ENCODE data around the gene SLC1A4.
"Not testable (repeated sequence)": the region's sequence is repeated elsewhere in the genome, so short reads cannot be mapped to it uniquely, and the experiment has no call there.

The SLC1A4 gene

DNA sequence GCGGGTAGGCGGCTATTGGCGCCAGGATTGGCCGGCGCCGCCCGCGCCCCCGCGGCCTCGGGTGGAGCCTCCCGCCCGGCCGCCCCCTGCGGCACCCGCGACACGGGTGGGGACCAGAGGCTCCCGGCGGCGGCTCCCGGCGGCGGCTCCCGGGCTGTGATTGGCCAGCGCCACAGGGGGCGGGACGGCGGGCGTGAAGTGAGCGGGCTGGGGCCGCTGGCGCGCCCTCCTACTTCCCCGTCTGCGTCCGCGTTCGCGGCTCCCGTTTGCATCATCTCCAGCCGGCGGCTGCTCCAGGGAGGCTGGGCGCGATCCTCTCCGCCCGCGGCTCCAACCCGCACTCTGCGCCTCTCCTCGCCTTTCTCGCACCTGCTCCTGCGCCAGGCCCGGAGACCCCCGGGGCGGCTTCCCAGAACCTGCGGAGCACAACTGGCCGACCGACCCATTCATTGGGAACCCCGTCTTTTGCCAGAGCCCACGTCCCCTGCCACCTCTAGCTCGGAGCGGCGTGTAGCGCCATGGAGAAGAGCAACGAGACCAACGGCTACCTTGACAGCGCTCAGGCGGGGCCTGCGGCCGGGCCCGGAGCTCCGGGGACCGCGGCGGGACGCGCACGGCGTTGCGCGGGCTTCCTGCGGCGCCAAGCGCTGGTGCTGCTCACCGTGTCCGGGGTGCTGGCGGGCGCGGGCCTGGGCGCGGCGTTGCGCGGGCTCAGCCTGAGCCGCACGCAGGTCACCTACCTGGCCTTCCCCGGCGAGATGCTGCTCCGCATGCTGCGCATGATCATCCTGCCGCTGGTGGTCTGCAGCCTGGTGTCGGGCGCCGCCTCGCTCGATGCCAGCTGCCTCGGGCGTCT is at the start of gene SLC1A4:
Gene SLC1A4 (plus strand): TSS at position 274 of the 856 bp plus-strand sequence. CDS start 245 bp downstream, at position 519.
- DNase-seq (ENCODE audit: low spot score), result peak; percentile 79

DNA sequence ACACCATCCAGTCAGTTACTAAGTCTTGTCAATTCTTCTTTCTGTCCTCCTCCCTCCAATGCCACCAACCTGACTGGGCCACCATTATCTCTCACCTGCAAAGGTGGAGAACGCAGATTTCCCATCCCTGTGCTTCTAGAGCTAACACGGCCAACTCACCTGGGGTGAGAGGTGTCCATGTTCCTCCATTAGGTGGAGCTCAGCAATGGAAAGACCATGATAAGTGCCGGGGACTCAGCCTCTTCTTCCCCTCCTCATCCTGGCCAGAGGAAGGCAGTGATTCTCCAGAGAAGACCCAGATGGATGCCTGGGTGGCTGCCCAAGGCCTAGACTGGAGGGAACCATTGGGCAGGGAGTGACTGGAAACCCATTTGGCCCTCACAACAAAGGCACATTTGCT is 48.1 kb upstream of the SLC1A4 start:
- DNase-seq (ENCODE audit: low spot score), result no peak

DNA sequence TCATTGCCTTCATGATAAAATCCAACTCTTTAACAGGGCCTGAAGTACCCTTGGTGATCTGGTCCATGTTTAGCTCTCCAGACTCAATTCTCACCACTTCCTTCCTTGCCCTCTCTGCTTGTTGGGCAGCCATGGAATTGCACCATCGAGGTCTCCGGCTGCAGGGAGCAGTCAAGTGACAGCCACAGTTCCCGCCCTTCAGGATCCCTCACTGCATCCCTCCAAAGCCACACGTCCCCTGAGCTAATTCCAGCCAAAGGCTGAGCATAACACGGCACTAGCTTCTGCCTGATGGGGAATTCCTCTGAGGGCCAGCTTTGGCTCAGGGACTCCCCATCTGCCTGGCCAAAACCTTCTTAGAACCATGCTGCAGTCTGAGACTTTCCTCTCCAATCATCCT is 47.4 kb upstream of the SLC1A4 start:
- no peak for DNase-seq (ENCODE audit: low spot score)

DNA sequence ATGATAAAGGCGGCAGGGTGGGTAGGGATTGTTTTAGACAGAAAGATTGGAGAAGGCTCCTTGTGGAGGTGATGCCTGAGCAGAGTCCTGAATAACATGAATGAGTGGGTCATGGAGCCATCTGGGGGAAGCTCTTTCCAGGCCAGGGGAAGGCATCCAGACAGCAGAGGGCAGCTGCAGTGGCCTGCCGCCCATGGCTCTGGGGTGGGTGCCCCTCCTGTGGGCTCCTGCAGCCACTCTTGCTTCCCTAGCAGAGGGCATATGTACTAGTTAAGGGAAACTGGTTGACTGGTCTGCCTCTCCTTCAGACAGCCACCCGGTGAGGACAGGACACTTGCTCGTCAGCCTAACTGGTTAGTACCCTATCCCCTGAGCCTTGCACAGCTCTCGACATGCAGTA is 46.5 kb upstream of the SLC1A4 start:
- DNase-seq (ENCODE audit: low spot score), result no peak

DNA sequence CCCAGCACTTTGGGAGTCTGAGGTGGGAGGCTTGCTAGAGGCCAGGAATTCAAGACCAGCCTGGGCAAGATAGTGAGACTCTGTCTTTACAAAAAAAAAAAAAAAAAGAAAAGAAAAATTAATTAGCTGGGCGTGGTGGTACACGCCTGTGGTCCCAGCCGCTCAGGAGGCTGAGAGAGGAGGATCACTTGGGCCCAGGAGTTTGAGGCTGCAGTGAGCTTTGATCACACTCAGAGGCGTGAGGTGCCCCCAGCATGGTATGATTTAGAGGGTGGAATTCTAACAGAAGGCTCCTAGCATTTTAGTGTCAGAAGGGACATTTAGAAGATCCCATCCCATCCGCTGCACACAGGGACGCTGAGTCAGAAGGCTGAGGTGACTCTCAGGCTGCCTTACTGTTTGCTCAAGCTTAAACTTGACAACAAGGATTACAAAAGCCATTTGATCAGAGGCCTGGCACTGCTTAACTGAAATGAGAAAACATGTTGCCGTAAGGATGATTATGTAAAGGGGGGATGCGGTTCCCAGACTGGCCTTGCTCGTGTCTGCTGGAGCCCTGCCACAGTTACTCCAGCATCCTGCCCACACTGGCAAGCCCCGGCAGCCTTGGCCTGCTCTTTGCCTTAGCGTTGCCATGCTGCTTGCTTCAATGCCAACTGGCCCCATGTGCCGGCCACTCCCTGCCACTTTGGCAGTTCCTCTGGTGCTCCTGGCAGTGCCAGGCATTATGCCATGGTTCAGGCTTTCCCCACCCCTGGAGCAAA is 45.6 kb upstream of the SLC1A4 start:
- DNase-seq (ENCODE audit: low spot score), result no peak

DNA sequence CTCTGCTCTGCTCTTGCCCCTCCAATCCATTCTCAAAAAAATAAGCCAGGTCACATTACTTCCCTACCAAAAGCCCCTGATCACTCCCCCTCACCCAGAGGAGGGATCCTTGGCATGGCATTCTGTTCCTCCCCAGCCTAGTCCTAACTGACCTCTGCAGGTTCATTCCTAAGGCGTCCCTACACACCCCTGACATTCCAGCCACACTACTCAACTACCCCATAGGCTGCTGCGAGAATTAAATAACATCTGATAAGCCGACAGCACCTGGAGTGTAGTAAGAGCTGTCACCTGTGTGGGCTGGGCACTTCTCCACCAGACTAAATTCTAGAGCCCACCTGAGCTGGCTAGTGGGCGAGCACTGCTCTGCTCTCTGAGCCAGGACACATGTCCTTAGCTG is 44.7 kb upstream of the SLC1A4 start:
- DNase-seq (ENCODE audit: low spot score), result no peak

DNA sequence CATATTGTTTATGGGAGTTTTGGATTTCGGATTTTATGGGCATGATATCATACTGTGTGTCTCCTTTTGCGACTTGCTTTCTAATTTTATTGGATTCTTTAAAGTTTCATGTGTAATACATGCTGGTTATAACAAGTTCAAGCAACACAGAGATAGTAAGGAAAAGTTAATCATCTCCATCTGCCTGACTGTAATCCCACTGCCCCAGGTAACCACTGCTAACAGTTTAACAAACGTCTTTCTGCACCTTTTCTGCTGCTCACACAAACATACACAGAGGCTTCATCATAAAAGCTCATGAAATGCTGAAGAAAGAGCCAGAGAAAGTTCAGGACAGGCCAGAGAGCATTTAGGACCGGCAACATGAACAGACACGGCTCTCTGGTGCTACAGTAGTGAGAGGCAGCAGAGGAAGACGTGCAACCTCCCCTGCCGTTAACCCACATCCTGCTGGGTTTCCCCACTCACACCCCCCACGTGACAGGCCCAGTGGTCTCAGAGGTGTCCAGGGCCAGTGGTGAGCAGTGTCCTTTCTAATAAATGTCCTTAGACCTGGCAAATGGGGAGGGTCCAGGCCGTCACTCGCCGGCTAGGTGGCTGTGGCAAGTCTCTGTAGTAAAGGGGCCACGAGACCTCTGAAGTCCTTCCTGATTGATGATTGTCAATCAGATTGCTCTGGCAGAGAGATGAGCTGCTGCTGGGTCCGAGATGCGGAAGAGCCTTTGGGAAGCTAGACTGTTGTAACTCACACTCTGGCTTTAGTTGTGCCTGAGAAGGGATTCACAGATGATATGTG is 43.0 kb upstream of the SLC1A4 start:
- DNase-seq (ENCODE audit: low spot score), result peak; percentile 67

DNA sequence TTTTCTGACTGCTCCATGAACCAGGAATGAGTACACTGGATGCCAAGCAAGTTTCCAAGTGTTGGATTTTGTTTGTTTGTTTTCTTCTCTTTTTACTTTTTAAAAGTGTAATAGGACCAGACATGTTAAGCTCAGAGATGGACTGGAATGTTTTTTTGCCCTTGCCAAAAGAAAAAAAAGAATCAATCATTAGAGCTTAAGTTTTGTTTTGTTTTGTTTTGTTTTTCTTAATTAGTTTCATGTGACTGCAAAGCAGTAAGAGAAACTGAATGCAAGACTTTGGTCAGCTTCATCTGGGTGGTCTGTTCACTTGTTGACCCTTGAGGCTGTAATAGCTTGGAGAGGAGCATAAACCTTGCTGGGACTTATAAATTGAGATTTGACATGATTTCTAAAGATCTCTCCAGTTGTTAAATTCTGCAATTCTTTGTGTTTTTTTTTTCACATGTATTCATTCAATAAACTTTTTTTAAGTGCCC is 42.4 kb upstream of the SLC1A4 start:
- DNase-seq (ENCODE audit: low spot score), result no peak

DNA sequence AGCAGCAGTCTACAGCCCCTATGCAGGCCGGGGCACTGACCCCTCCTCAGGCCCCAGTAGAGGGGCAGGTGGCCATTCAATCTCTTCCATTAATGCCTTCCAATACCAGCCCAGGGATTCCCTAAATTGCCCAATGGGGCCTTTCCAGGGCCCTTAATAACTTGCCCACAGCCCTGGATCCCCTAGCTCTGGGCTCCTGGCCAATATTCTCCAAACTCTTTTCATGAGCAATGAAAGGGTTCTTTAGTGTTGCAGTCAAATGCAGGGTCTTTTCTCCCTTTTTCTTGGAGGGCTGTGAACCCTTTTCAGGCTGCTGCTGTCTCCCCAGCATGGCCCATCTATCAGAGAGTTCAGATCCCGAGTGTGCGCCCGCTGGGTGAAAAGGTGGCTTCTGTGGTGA is 41.3 kb upstream of the SLC1A4 start:
- DNase-seq (ENCODE audit: low spot score), result no peak

DNA sequence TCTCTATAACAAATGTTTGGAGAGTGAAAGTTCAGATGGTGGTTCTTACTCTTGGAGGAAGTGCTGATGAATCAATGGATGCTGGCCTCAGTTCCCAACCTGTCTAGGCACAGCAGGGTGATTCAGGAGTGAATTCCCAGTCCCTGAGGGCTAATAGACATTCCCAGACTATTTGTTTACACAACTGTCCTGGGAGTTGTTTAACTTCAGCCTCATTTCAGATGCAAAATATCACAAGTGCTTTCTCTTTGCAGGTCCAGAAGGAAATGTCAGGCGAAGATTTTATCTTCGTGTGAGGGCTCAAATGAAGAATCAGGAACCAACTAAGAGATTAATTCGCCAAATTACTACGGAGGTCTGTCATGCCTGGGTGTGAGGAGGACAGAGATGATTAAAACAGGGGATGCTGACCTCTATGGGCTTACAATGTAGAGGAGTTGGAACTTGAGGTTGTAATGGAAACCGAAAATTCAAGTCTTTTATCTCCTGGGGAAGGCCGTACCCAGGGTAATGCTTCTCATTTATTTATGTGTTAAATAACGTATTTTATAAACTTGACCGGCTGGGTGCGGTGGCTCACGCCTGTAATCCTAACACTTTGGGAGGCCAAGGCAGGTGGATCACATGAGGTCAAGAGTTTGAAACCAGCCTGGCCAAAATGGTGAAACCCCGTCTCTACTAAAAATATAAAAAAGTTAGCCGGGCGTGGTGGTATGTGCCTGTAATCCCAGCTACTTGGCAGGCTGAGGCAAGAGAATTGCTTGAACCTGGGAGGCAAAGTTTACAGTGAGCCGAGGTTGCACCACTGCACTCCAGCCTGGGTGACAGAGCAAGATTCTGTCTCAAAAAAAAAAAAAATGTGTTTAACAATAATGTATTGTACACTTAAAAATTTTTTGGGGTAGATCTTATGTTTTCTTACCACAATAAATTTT is 38.7 kb upstream of the SLC1A4 start:
- no peak for DNase-seq (ENCODE audit: low spot score)

DNA sequence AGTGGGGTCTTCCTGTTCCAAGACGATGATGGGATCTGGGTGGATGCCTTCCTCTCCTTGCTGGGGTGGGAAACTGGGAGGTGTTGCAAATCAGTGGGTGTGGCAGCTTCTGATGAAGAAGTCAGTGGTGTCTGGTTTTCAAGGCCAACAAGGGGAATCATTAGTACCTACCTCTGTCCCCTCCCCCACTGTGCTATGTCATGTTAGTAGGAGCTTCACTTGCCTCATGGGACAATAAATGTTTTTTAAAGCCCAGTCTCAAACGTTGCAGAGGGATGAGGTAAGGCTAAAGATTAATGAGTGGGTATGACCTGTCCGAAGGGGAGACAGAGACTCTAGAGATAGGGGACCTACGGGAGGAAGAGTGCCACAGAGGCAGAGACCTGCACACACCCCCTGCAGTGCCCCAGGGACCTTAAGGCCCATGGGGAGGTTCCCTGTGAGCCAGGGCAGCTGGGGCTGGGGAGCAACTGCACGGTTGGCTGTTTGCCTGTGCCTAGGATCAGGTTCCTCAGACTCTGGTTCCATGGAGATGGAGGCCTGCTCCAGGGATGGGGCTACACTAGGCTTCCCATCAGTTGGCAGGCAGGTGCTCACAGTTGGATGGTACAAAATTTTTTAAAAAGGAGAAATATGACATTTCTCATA is 37.8 kb upstream of the SLC1A4 start:
- DNase-seq (ENCODE audit: low spot score), result no peak

DNA sequence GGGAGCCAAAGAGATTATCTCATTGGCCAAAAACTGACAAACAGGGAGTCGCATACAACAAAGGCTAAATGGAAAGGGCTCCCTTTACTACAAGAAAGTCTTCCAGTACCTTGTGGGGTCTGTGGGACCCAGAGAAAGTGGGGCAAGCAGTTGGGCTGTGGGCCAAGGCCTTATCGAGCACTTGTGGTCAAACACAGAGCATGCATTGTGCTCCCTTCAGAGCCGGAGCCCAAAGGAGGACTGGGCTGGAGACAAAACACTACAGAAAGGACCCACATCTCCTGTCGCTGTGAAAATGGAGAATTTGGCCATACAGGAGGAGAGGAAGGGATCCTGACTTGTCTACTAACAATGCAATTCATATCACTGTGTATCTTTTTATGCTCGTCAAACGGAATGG is 37.1 kb upstream of the SLC1A4 start:
- DNase-seq (ENCODE audit: low spot score), result no peak

DNA sequence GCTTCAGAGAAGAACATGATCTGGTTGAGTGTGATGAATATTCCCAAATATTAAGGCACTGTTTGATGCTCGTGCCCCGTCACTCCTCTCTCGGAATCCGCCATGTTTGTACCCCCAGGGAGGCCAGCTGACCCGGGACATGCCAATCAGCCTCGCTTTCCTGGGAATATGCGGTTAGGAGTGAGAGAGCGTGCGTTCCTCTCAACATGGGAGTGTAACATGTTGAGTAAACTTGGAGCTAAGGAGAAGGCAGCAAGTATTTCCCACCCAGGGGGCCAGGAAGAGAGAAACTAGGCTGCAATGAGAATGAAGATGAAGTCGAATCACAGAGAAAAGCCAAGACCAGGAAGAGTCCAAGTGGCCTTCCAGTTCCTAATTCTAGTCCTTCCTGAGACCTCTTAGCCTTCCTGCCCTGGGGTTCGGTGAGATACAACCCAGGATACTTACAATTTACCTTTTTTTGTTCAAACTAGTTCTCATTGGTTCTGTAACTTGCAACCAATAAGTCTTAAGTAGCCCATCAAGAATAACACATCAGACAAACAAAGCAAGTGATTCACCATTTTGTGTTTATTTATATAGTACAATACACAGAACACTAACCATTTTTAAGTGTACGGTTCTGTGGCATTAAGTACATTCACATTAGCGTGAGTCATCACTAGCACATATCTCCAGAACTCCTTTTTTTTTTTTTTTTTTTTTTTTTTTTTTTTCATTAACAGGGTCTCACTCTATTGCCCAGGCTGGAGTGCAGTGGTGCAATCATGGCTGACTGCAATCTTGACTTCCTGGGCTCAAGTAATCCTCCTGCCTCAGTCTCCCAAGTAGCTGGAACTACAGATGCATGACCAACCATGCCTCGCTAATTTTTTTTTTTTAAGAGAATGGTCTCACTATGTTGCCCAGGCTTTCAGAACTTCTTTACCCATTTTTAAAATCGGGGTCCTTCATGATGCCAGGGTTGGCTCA is 36.4 kb upstream of the SLC1A4 start:
- DNase-seq (ENCODE audit: low spot score), result no peak

DNA sequence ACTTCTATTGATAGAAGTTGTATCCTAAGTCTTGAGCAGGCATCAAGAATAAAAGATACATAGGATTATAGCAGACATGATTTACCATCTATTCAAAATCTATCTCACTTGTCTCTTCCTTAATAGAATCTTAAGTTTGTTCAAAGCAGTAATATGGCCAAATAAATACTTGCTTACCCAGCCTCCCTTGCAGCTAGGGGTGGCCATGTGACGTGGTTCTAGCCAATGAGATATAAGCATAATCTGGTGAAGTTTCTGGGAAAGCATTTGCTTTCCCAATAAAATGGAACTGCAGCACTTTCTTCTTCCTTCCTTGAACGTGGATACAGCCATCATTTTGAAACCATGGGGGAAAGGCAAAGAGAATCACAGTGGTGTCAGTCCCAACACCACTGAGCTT is 33.7 kb upstream of the SLC1A4 start:
- peak; percentile 16 for DNase-seq (ENCODE audit: low spot score)

DNA sequence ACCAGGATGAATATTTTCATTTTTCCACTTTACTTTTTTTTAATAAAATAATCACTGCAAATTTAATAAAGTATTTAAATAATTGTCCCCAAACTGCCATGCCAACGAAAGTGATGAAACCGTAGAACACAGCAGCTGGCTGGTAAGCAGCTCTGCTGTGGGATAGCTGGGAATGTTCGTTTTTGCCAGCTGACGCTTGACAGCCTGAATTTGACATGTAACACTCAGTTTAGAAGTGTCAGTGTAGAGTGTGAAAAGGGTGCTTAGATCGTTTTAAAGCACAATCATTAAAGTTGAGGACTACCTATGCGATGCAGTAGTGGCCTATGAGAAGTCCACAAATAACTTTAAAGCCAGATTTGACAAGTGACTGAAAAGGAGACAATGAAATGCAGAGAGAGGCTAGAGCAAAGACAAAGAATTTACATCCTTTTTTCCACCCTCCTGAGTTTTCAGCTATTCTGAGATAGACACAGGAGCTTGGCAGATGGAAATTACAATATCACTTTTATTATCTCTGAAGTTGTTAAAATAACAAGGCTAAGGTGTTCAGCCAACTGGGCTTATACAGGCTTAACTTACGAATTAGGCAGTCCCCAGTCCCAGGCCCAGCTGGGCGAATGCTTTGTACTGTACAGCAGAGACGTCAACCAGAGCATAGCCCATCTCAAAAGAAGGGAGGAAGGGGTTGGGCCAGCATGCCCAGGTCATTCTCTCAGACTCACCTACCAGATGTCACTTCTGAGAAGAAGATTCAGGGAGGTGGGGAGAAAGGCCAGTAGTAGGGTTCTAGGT is 31.9 kb upstream of the SLC1A4 start:
- DNase-seq (ENCODE audit: low spot score), result no peak

DNA sequence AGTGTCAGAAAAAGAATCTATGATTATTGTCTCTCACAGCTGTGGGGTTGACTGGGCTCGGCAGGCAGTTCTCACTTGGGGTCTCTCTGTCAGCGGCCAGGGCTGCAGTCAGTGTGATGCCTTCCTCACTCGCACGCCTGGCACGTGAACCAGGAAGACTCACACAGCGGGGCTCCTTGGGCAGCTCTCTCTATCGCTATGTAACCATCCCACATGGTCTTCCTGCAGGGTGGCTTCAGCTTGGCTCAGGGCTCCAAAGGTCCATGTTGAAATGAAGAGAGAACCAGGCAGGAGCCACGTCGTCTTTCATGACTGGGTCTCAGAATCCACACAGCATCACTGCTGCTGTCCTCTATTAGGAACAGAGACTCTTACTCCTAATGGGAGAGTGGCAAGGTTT is 30.6 kb upstream of the SLC1A4 start:
- no peak for DNase-seq (ENCODE audit: low spot score)

DNA sequence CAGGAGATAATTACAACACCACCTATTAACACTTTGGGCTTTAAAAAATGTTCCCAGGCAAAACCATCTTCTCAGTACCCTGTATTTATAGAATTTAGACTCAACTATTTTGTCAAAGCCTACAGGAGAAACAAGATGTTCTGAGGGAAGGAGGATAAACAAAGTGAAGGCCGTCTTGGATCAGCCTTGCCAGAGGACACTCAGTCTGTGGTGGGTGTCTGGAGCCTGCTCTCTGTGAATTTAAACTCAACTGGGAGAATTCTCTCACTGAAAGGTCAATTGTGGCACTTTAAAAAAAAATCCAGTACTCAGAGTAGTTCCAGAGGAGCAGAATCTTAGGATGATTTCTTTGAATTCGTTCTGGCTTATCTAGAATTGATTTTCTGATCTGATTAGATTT is 28.4 kb upstream of the SLC1A4 start:
- DNase-seq (ENCODE audit: low spot score), result no peak

DNA sequence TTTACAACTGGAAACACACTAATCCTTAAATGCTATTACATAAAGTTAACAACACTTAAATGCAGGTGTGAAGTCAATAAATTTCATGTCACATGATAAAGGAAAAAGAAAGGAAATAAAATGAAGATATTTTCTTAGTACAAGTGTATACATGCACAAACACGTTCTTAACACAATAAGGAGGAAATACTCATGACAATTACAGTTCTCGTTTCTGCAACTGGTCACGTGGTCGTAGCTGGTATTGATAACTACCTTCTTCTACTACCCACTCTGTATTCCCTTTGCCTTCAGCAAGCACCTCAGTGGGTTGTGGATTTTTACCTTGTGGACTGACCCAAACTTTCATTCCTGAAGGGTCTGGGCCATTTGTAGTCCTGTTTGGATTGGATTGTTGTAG is 26.1 kb upstream of the SLC1A4 start:
- DNase-seq (ENCODE audit: low spot score), result not testable (repeated sequence)

DNA sequence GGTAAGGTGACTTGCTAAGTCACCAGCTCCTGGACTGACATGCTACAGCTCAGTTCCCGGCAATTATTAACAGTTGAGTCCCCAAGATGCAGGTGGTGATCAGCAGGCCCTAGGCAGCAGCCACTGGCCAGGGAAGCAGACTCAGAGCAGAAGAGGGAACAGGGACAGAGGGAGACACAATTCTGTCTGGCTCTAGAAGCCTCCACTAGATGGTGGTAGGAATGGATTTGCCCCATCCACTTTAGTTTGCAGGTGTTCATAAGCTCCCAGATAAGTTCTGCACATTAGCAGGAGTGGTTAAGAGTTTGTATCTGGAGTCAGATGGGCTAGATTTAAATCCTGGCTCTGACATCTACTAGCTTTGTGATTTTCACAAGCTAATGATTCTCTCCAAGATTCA is 25.5 kb upstream of the SLC1A4 start:
- DNase-seq (ENCODE audit: low spot score), result no peak

Data from NAMALWA (cell line).